Cardiac septum (tissue), 1 donor: ENCODE data around the gene PRR11. TPM values are rescaled to one million over a fixed set of nuclear protein-coding genes. Genes with fewer than 3 reads are reported as not detected.
"Not testable (repeated sequence)": the region's sequence is repeated elsewhere in the genome, so short reads cannot be mapped to it uniquely, and the experiment has no call there.

Source experiments
- DNase-seq: peaks from one replicate; pipeline ENCODE4 v3.0.0-alpha.2; 2020; ENCODE audit warnings: low spot score
- intact Hi-C: fragments of 100-400 bp; cut with DNase I; formaldehyde crosslinking; loops from one replicate; pipeline ENCODE4 v1.14.0; 2022
- long read RNA-seq: library from polyadenylated mRNA; unstranded; transcript quantifications from one replicate; pipeline ENCODE4 v2.0.0, GENCODE V29; 2021
- total RNA-seq: library from RNA; stranded (reverse); fragmentation: NEBNext Ultra II Directional; extraction: Animal tissue kit (Norgen Biotek cat#: 25700); gene quantifications from one replicate; pipeline ENCODE4 v1.2.1, GENCODE V29; 2021
- donor health status: DM: no; HTN: no; CAD: no.

Gene PRR11
- 0.78 TPM for total RNA-seq
- long read RNA-seq: 0 reads

DNA sequence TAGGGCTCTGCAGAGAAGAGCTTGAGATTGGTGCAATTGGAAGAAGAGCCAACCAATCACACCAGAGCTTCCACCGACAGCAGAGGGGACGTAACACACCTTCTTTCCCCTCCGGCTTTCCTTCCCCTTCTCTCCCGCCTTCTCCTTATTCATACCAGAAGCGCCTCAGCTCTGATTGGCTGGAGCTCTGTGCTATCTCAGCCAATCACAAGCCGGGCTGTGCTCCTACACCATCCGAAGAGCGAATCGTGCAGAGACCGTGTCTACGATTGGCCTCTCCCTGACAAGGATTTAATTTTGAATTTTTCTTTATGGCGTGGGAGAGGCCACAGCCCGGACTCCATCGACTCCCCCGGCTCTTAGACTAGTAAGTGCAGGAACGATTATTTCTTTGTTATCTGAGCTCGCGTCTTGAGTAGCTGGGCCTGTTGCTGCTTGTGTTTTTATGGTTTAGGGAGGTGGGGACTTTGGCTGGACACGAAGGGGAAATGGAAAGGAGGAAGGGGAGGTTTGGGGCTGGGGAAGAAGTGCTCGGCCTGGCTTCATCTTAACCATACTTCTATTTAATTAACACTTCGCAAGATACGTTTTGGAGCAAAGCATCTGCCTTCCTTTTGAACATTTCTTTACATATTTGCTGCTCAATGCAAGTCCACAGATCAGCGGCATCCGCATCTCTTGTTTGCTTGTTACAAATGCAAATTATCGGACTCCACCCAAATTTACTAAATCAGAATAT, at the start of gene PRR11:
Gene PRR11 (plus strand): TSS at position 308 of the 739 bp plus-strand sequence. CDS start 14,007 bp downstream, outside the sequence.
- peak; percentile 96 for DNase-seq
- intact Hi-C loops: loop anchor here (2.0 kb wide), 1 partner anchor 49 kb away; the partner anchor contains the start of gene TRIM37

DNA sequence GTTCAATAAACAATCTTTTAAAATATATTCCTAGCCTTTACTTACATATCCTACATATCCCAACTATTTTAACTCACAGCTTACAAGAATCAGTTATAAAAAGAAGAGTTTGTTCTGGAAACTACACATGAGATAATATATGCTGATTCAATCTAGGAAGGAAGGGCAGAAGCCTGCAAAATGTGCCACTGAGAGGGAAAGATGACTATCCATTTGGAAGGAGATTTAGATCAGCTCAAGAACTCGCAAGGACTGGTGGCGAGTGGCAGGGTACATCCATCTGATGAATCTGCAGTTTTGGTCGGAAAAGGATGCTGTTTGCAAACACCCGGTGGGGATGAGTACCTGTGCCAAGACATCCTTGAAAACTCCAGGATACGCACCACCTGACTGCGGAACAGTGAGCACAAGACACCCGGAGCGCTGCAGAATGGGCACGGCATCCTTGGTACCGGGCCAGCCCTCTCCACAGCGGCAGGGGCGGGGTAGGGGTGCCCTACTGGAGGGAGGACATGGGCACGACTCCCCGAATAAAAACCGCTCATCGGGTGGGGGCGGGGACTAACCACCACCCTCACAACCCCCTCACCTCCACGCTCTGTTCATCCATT, 49.6 kb upstream of the PRR11 start:
- intact Hi-C loops: loop anchor here (2.0 kb wide), 1 partner anchor 49 kb away; the partner anchor contains the start of genes PRR11 and SKA2
- DNase-seq: peak; percentile 84

DNA sequence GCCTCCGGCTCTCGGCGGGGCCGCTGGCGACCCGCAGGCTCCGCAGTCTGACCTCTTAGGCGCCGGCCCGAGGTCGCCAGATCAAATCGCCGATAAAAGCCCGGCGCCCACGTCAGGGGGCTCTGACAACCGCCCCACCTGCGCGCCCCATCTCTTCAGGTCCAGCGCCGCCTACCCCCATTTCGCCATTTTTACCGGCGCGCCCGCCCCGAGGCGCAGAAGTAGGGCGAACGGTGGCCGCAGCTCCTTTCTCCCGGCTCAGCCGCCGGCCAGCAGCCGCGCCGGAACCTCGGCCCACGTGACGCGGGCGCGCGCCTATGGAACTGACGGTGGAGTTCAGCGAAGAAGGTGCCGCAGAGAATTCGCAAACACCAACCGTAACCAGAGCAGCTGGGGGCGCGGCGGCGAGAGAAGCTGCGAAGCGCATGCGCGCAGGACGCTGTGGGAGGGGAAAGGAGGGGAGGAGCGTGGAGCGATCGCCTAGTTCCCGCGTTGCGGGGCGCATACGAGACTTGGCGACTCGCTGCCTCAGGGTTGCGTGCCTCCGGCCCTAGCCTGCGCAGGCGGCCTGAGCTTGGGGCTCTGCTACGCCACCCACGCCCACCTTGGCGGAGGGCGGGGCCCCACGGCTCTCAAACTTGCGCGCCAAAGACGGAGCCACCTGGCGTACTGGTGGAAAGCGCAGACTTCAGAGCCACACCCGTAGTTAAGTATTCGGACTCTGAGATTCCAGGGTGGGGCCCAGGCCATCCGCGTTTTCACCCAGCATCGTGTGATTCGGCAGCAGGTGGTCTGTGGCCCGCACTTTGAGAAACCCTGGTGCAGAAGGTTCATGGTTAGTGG, 48.9 kb upstream of the PRR11 start, which contains the start of gene TRIM37:
Gene TRIM37 (minus strand): TSS at position 418 of the 843 bp plus-strand sequence. CDS start 419 bp downstream, outside the sequence.
- intact Hi-C loops: loop anchor here (2.0 kb wide), 1 partner anchor 48 kb away; the partner anchor contains the start of genes PRR11 and SKA2
- DNase-seq: peak; percentile 99

DNA sequence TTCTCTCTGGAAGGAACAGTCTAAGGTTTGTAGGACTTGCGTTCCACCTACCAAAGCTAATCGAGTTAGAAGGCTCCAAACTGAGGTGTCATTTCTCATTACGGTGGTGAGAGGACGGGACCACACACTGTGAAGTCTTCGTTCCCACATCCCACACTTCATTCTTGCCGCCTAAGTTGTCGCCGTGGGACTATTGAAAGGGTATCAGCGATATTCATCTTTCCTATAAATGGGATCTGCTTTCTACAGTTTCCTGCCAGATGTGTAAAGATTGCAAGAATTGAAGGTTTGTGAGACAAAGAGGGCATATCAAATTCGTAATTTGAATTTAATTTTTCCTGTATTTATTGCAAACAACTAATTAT, 48.3 kb upstream of the PRR11 start:
- intact Hi-C loops: loop anchor here (2.0 kb wide), 1 partner anchor 48 kb away; the partner anchor contains the start of genes PRR11 and SKA2
- no peak for DNase-seq

DNA sequence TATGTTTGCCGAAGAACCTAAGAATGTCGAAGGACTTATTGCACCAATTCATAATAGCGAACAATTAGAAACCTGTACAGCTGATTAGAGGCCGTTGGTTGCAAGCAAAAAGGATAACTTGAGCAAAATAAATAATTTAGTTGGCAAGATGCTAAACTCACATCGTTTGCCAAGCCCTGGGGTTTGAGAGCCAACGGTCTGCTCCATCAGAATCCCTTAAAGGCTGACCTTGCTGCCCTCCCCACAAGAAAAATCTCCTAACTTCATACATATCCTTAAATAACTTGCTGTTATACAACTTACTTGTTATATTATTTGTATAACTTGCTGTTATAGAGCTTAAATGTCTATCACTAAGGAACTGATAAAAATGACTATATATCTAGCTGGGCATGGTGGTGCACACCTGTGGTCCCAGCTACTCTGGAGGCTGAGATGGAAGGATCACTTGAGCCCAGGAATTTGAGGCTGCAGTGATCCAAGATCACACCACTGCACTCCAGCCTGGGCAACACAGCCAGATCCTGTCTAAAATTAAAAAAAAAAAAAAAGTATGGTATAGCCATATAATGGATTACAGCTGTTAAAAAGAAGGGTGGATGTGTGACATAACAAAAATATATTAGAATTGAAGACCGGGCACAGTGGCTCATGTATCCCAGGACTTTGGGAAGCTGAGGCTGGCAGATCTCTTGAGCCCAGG, 47.0 kb upstream of the PRR11 start:
- intact Hi-C loops: no loop called here
- DNase-seq: no peak

DNA sequence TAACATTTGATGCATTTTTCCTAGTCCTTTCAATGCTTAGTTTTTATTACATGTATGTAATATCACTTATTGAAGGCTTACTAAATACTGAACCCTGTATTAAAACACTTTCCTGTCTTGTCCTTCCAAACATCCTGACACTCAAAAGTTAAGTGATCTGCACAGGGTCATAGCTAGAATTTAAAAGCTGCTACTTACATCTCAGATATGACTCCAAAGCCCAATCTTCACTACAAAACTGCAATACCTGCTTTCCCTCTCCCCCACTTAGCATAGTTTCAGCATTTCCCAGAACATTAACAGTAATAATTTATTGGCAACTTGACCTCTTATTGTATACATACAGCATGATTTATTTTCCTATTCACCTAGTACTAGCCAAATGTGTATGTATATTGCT, 44.6 kb upstream of the PRR11 start:
- intact Hi-C loops: no loop called here
- no peak for DNase-seq

DNA sequence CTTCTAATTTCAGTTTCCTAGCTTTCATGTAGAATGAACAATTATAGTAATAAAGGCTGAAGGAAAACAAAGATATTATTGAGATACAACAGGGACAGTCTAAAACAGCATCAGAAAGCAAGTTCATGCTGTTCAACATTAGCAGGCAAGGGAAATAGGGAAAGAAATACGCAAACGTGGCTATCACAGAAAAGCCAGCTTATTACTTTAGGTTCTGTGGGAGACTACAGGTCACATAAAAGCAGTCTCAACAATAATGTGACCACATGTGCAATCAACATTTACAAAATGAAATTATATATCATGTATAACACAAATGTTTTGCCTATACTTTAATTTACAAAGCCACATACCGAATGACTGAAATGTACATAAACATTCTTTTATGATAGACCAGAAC, 44.0 kb upstream of the PRR11 start:
- no peak for DNase-seq
- intact Hi-C loops: no loop called here

DNA sequence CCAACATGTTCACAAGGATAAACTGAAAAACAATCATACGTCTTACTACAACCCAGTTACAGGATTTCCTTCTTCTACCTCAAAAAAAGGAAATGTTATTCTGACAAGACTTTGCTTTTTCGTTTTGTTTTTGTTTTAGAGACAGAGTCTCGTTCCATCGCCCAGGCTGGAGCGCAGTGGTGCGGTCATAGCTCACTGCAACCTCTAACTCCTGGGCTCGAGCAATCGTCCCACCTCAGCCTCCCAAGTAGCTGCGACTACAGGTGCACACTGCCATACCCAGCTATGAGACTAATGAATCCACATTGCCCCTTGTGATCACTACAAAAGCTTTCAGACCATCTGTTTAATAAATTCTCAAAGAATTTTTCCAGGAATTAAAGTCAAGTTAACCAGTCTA, 40.1 kb upstream of the PRR11 start:
- no peak for DNase-seq
- intact Hi-C loops: no loop called here

DNA sequence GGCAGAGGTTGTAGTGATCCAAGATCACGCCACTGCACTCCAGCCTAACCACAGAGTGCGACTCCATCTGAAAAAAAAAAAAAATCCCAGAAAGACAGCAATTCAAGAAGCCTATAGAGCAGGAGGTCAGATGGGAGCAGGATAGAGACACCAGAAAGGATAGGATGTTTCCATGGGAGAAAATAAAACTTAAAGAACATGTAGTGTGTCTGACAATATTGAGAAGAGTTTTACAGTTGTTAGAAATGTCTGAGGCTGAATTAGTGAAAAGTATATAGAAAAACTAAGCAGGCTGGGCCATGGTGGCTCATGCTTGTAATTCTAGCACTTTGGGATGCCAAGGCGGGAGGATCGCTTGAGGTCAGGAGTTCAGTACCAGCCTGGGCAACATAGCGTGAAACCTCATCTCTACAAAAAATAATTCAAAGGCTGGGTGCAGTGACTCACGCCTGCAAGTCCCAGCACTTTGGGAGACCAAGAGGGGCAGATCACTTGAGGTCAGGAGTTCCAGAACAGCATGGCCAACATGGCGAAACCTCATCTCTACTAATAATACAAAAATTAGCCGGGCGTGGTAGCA, 33.6 kb upstream of the PRR11 start:
- intact Hi-C loops: no loop called here
- no peak for DNase-seq

DNA sequence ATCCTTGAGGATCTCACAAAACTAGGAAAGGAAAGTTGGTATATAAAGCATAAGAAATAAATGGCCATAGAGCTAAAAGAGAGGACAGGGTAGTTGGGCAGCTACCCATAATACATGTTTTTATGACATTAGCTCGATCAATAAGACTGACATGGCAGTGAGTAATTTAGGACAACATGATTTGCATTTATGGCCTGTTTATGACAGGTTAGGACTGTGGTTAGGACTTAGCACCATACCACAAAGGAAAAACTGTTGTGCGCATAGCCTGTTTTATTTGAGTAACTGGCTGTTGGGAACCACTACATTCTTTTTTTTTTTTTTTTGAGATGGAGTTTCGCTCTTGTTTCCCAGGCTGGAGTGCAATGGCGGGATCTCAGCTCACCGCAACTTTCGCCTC, 30.9 kb upstream of the PRR11 start:
- intact Hi-C loops: no loop called here
- no peak for DNase-seq

DNA sequence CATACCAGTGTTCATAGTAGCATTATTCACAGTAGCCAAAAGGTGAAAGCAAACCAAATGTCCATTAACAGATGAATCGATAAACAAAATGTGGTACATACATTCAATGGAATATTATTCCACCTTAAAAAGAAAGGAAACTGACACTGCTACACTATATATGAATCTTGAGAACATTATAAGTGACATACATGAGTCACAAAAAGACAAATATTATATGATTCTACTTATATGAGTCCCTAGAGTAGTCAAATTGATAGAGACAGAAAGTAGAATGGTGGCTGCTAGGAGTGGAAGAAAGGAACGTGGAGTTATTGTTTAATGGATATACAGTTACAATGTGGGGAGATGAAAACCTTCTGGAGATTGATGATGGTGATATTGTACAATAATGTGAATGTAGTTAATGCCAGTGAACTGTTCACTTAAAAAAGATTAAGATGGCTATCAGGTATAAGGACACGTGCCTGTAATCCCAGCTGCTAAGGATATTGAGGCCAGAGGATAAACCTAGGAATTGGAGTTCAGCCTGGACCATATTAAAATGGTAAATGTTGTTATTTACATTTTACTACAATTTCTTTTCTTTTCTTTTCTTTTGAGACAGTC, 28.6 kb upstream of the PRR11 start:
- DNase-seq: no peak

DNA sequence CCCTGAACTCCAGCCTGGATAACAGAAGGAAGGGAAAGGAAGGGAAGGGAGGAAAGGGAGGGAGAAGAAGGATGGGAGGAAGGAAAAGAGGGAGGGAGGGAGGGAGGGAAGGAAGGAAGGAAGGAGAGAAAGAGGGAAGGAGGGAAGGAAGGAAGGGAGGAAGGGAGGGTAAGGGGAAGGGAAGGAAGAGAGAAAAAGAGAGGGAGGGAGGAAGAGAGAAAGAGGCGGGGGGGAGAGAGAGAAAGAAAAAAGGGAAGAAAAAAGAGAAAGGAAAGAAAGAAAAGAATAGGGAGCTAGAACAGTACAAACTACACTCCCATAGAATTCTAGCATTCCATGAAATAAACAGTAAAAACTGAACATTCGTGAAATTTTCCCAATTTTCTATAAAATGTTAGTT, 25.7 kb upstream of the PRR11 start:
- intact Hi-C loops: no loop called here
- DNase-seq: no peak

More for the DNA sequence above, 28.6 kb upstream of the PRR11 start:
- intact Hi-C loops: no loop called here

DNA sequence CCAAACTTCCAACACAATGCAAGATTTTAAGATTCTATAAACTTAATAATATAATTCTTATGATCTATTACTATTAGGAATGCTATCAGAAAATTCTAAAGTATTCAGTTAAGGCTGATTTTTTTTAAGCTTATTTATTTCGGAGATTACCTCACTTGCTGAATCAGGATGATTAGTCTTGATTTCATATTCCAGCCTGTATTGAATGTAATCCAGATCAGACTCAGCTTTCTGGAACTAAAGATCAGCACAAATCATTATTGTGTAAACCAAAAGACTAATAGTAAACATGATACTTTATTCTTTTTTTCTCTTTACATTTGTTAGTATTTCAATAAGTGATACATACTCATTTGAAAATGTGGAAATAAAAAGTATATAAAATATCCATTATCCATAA, 24.4 kb upstream of the PRR11 start:
- intact Hi-C loops: no loop called here
- DNase-seq: no peak

DNA sequence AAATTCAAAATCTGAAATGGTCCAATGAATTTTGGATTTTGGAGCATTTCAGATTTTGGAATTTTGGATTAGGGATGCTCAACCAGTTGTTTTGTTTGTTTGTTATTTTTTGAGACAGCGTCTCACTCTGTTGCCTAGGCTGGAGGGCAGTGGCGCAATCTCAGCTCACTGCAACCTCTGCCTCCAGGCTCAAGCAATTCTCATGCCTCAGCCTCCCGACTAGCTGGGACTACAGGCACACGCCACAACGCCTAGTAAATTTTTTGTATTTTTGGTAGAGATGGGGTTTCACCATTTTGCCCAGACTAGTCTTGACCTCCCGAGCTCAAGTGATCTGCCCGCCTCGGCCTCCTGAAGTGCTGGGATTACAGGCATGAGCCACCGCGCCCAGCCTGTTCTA, 17.2 kb upstream of the PRR11 start:
- DNase-seq, intact Hi-C loops: not testable (repeated sequence)

DNA sequence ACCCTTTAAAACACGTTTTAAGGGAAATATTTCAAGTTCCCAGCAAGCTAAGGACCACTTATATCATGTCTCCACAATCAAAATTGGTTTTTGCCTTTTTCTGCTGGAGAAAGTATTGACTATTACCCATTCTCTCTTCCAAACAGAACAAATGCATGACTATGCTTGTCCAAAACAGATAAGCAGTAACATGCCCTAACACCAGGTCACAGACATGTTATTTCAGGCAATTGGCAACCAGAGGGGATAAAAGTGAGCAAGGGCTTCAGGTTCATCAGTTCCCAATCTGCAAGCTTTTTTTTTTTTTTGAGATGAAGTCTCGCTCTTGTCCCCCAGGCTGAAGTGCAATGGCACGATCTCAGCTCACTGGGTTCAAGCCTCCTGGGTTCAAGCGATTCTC, 15.6 kb upstream of the PRR11 start:
- intact Hi-C loops: no loop called here
- no peak for DNase-seq

DNA sequence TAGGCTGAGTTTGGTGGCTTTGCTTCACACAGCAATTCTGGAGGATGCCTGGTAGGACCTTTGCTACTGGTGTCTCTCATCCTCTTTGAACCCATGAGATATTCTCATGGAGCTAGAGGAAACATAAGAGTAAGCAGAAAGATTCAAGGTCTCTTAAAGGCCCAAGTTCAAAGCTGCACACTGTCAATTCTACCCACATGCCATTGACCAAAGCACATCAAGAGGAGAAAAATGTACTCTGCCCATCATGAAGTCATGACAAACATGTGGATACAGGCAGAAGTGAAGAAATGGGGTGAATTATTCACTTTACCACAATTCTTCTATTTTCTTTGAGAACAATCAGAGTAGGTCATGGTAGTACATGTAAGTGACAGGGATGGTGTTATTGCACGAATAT, 13.7 kb upstream of the PRR11 start:
- no peak for DNase-seq
- intact Hi-C loops: no loop called here

DNA sequence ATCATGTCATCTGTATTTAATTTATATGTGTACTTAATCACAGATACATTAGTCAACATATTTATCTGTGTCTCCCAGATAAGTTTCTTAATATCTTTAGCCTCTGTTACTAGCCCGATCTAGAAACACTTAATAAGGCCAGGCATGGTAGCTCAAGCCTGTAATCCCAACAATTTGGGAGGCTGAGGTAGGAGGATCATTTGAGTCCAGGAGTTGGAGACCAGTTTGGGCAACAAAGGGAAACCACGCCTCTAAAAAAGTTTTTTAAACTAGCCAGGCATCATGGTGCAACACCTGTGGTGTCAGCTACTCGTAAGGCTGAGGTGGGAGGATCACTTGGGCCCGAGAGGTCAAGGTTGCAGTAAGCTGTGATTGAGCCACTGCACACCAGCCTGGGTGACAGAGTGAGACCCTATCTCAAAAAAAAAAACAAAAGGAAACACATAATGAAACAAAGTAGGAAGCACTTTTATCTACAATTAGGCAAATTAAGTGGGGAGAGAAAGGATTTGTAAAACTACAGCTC, 9.9 kb upstream of the PRR11 start:
- DNase-seq: no peak
- intact Hi-C loops: no loop called here

DNA sequence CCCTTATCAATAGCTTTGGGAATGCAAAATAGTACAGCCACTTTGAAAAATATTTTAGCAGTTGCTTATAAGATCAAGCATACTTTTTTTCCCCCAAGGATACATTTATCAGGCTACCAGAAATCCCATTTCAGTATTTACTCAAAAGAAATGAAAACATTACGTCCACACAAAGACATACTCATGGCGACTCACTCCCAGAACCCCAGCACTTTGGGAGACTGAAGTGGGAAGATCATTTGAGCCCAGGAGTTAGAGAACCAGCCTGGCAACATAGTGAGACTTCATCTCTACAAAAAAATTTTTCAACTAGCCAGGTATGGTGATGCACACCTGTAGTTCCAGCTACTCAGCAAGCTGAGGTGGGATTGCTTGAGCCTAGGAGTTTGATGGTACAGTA, 6.5 kb upstream of the PRR11 start:
- intact Hi-C loops: no loop called here
- DNase-seq: no peak
